GM21825 (cell line): ENCODE data around the gene ZNF292.
"Not testable (repeated sequence)": the region's sequence is repeated elsewhere in the genome, so short reads cannot be mapped to it uniquely, and the experiment has no call there.

Experiments used
- ATAC-seq: cut with Tn5 transposase; IDR thresholded peaks from one replicate; pipeline ENCODE4 v1.9.1; 2021; ENCODE audit warnings: mild to moderate bottlenecking, moderate library complexity; ENCODE audit not compliant: unreplicated experiment

Gene ZNF292

GRCh38 chr6:87264481-87264880 lies 109.1 kb downstream of the ZNF292 start:
- ATAC-seq, result no peak

GRCh38 chr6:87274660-87275274 lies 119.4 kb downstream of the ZNF292 start:
- ATAC-seq, result no peak

GRCh38 chr6:87276624-87277023 lies 121.3 kb downstream of the ZNF292 start:
- no peak for ATAC-seq

GRCh38 chr6:87277123-87277522 lies 121.8 kb downstream of the ZNF292 start:
- no peak for ATAC-seq

GRCh38 chr6:87279196-87279595 lies 123.8 kb downstream of the ZNF292 start:
- ATAC-seq, result no peak

GRCh38 chr6:87281426-87281825 lies 126.1 kb downstream of the ZNF292 start:
- no peak for ATAC-seq

GRCh38 chr6:87282743-87283142 lies 127.4 kb downstream of the ZNF292 start:
- ATAC-seq, result no peak

GRCh38 chr6:87283461-87283860 lies 128.1 kb downstream of the ZNF292 start:
- ATAC-seq, result no peak

GRCh38 chr6:87287251-87287650 lies 131.9 kb downstream of the ZNF292 start:
- ATAC-seq, result no peak

GRCh38 chr6:87289571-87289970 lies 134.2 kb downstream of the ZNF292 start:
- no peak for ATAC-seq

GRCh38 chr6:87291883-87292282 lies 136.5 kb downstream of the ZNF292 start:
- ATAC-seq, result no peak

- no peak for ATAC-seq
Observed at GRCh38 chr6:87293526-87293925, 138.2 kb downstream of the ZNF292 start.

- ATAC-seq, result no peak
Observed at GRCh38 chr6:87297119-87297518, 141.8 kb downstream of the ZNF292 start.

- ATAC-seq, result not testable (repeated sequence)
Observed at GRCh38 chr6:87301277-87301676, 145.9 kb downstream of the ZNF292 start.

GRCh38 chr6:87308970-87309369 lies 153.6 kb downstream of the ZNF292 start:
- ATAC-seq, result no peak

- ATAC-seq, result no peak
Observed at GRCh38 chr6:87312860-87313259, 157.5 kb downstream of the ZNF292 start.
